Psoas muscle (tissue), 8 donors: ENCODE data around the gene KCNG2. TPM values are rescaled to one million over a fixed set of nuclear protein-coding genes. Genes with fewer than 3 reads are reported as not detected.

Source experiments
- ATAC-seq, 4 donors: fragments of 200-7000 bp; cut with Tn5 transposase; one replicate each; pipeline ENCODE4 v1.9.1; 2020; ENCODE audit warnings: moderate library complexity in 3 of 4, mild to moderate bottlenecking in 2 of 4
- DNase-seq, 2 donors: peaks; one replicate each; pipeline ENCODE4 v3.0.0-alpha.2; 2020
- H3K27ac ChIP-seq: fragments of 200-600 bp; one replicate; pipeline ENCODE4 v1.8.0; 2022
- H3K27me3 ChIP-seq, 3 donors: fragments of 200-600 bp in 1 of 3; one replicate each; pipeline versions ENCODE4 v1.6.1 to v1.8.0; 2013 to 2022; ENCODE audit warnings: low read length in 2 of 3, mild to moderate bottlenecking in 2 of 3, moderate library complexity in 1 of 3; ENCODE audit not compliant: insufficient read depth in 3 of 3
- H3K36me3 ChIP-seq, 2 donors: fragments of 200-600 bp in 1 of 2; one replicate each; pipeline versions ENCODE4 v1.6.1 to v1.8.0; 2013 to 2022; ENCODE audit warnings: low read depth in 1 of 2, mild to moderate bottlenecking in 1 of 2, moderate library complexity in 1 of 2; ENCODE audit not compliant: insufficient read depth in 1 of 2
- H3K4me1 ChIP-seq: fragments of 200-600 bp; one replicate; pipeline ENCODE4 v1.8.0; 2022
- H3K4me3 ChIP-seq: fragments of 200-600 bp; one replicate; pipeline ENCODE4 v1.8.0; 2022; ENCODE audit warnings: mild to moderate bottlenecking
- H3K9me3 ChIP-seq: fragments of 200-600 bp; one replicate; pipeline ENCODE4 v1.8.0; 2022
- CTCF ChIP-seq: fragments of 200-600 bp; IDR thresholded peaks from one replicate; pipeline ENCODE4 v1.8.0; 2022; ENCODE audit warnings: antibody characterized with exemption
- WGBS, 3 donors: extraction: QIAGEN DNeasy Blood & Tissue Kit; methylation state at CpG; one replicate each; pipeline versions ENCODE4 v1.1.6 to v1.1.7; 2013; 5-methylcytosine and 5-hydroxymethylcytosine counted together
- intact Hi-C, 2 donors: fragments of 100-400 bp; cut with DNase I; formaldehyde crosslinking; loops; one replicate each; pipeline versions ENCODE4 v1.11.0 to v1.14.2; 2022
- polyA plus RNA-seq, 3 donors: library from polyadenylated mRNA; stranded (reverse); fragments of 200-250 nt; gene quantifications; one replicate each; pipeline ENCODE4 v1.2.3, GENCODE V29; 2013
- total RNA-seq, 4 donors: library from RNA; stranded (reverse); fragmentation: NEBNext Ultra II Directional in 2 of 4; extraction: Animal tissue kit (Norgen Biotek cat#: 25700) in 2 of 4; gene quantifications; one replicate each; pipeline versions ENCODE4 v1.2.1 to v1.2.4, GENCODE V29; 2021 to 2023
- donor health status: healthy with polysubstance abuse.
- donor health status: DM: no; HTN: no; CAD: no; lungs with moderate emphysema.
- donor health status: Bipolar disorder and iron deficiency.
- donor health status: healthy.
- donor health status: DM: yes; HTN: yes; CAD: no.
- donor health status: DM: no; HTN: no; CAD: no.
- donor health status: DM: no; HTN: no; CAD: no.
- donor health status: DM: yes; HTN: yes; CAD: no.

KCNG2 gene
- total and polyA plus RNA-seq, 7 donors, result 0.04 to 0.54 (median 0.27) TPM; not detected in 2

- no peak for ATAC-seq
- peaks cover 0 to 33% (median 26%) of the 10 kb centered on the region in 3 donors for H3K27me3 ChIP-seq
Measured at GRCh38 chr18:79779700-79780190, 18.0 kb upstream of the KCNG2 start.

GRCh38 chr18:79780547-79780946 lies 17.2 kb upstream of the KCNG2 start:
- TF ChIP-seq CTCF, result no peak
- DNase-seq, result no peak
- ATAC-seq, result no peak
- Histone ChIP-seq H3K9me3 (no peaks in the 10 kb centered on the region), H3K36me3 (no peaks in the 10 kb centered on the region), H3K4me1 (no peaks in the 10 kb centered on the region), H3K27ac (no peak overlapping the region), H3K27me3 (peaks cover 0 to 33% (median 28%) of the 10 kb centered on the region in 3 donors), H3K4me3 (no peak overlapping the region)
- WGBS, 3 donors, result 83 to 88% (median 85%) methylated on average over 8 of the region's 8 CpGs
- intact Hi-C loops, result no loop called here

More at GRCh38 chr18:79779700-79780190, 18.0 kb upstream of the KCNG2 start:
- intact Hi-C loops, result no loop called here
- Histone ChIP-seq H3K9me3 (no peaks in the 10 kb centered on the region), H3K4me1 (no peaks in the 10 kb centered on the region), H3K4me3 (no peak overlapping the region), H3K27ac (no peak overlapping the region), H3K36me3 (no peaks in the 10 kb centered on the region)
- 77 to 84% (median 77%) methylated on average over 17 to 18 of the region's 18 CpGs for WGBS, 3 donors
- peak in 1 of 2 donors; percentile 37 for DNase-seq
- no peak for TF ChIP-seq CTCF

DNA sequence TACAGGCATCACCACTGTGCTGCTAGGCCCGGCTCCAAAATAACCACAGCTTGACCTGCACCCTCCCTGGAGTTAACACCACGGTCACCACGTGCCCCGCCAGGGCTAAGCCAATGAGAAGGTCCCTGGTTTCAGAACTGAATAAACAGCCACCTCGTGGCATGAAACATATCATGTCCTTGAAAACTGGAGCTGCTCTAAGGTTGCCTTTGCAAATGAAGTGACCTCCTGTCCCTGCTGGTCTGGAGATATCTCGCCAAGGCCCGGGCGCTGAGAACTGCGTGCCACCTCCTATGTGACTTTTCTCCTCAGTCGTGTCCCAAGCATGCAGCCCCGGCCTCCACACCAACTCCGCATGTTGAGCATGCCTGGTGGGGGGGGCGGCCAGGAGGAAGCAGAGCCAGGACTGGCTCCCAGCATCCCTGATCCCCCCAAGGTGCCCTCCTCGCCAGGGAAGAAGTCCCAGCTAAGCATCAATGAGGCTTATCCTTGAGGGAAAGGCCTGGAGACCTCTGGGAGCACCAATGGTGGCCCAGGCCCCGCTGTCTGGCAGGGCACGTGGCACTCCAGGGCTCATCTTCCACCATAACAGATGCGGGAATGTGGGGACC lies 16.3 kb upstream of the KCNG2 start:
- H3K4me1 ChIP-seq, result no peaks in the 10 kb centered on the region
- no peak for DNase-seq
- intact Hi-C loops, result no loop called here
- no peaks in the 10 kb centered on the region for H3K9me3 ChIP-seq
- no peak for TF ChIP-seq CTCF
- H3K4me3 ChIP-seq, result no peak overlapping the region
- H3K27ac ChIP-seq, result no peak overlapping the region
- 80 to 83% (median 82%) methylated on average over 17 of the region's 17 CpGs for WGBS, 3 donors
- no peak for ATAC-seq
- no peaks in the 10 kb centered on the region for H3K36me3 ChIP-seq
- peaks cover 0 to 34% (median 30%) of the 10 kb centered on the region in 3 donors for H3K27me3 ChIP-seq

DNA sequence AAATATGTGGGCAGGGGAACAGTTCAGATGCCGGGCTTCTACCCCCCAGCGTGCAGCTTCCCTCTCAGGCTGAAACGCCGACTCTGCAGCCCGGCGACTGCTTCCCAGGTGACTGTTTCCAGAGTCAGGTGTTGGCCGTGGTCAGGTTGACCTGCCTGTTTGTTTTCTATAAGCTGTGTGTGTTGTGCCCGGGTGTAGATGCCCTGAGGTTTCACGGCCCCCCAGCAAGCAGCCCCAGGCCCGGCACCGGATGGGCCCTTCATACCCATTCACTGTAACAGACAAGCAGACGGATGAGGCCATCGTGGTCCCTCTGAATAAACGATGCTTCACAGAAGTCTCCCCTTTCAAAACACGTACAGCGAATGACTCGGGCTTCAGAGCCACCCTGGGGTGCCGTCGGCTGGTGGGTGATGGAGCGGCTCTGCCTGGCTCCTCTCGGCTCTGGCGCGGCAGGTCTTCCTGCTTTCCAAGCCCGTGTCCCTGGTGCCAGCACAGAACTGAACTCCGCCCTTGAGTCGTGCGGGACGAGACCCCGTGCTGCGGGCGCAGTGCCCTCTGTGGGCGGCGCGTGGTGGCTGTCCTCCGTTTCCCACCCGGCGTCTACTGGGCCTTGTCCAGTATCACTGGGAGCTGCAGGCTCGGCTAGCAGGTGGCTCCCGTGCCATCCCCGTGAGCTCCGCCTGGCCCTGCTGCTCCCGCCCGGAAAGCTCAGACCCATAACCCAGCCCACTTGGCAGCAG lies 15.0 kb upstream of the KCNG2 start:
- no peaks in the 10 kb centered on the region for H3K36me3 ChIP-seq
- intact Hi-C loops, result no loop called here
- 79 to 84% (median 81%) methylated on average over 43 of the region's 43 CpGs for WGBS, 3 donors
- no peak overlapping the region for H3K27ac ChIP-seq
- DNase-seq, result peak in 1 of 2 donors; percentile 46
- TF ChIP-seq CTCF, result no peak
- peaks cover 0 to 47% (median 34%) of the 10 kb centered on the region in 3 donors for H3K27me3 ChIP-seq
- H3K4me3 ChIP-seq, result no peak overlapping the region
- H3K4me1 ChIP-seq, result no peaks in the 10 kb centered on the region
- ATAC-seq, result no peak
- no peaks in the 10 kb centered on the region for H3K9me3 ChIP-seq
